ENCODE measurements around the gene NFATC1.

NFATC1 gene

DNA sequence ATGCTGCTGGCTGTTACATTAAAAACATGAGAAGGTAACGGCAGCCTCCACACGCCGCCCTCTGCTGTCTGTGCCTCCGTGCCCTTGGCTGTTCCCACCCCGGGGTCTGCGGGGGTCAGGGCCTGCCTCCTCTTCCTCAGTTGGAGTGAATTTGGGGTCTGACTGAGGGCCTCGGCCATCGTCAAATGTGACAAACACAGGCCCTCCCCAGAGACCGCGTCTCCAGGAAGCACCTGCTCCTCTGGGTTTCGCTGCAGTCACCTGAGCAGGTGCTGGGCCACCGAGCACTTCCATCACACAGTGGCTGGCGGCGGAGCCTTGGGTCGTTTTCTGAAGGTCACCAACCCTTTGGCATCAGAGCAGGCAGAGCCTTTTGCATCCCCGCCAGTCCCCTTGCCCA lies 70.9 kb downstream of the NFATC1 start:
- Histone ChIP-seq H3K27me3 (ENCODE audit: control insufficient read depth, insufficient read depth, low read length) (no peaks in the 10 kb centered on the region), H3K9me3 (ENCODE audit: control insufficient read depth, low read length) (no peaks in the 10 kb centered on the region), H3K9ac (ENCODE audit: low read length) (no peak overlapping the region), H3K36me3 (ENCODE audit: control insufficient read depth, insufficient read depth, low read length) (no peaks in the 10 kb centered on the region), H3K4me1 (ENCODE audit: control insufficient read depth, insufficient read depth, low read length) (no peaks in the 10 kb centered on the region), H3K4me3 (ENCODE audit: low read length) (no peak overlapping the region)

DNA sequence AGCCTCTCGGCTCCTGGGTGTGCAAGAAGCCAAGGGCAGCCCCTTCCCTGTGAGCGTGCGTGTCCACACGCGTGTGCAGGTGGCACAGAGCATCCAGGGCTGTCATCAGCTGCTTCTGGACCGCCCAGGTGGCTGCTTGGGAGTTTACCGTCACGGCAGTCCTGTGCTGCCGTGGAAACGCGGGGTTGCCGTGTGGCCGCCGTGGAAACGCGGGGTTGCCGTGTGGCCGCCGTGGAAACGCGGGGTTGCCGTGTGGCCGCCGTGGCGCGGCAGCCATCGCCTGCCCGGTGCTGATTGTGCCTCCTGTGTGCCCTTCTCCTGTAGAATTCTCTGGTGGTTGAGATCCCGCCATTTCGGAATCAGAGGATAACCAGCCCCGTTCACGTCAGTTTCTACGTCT lies 71.4 kb downstream of the NFATC1 start:
- Histone ChIP-seq H3K4me1 (ENCODE audit: control insufficient read depth, insufficient read depth, low read length) (no peaks in the 10 kb centered on the region), H3K9me3 (ENCODE audit: control insufficient read depth, low read length) (no peaks in the 10 kb centered on the region), H3K4me3 (ENCODE audit: low read length) (no peak overlapping the region), H3K27me3 (ENCODE audit: control insufficient read depth, insufficient read depth, low read length) (no peaks in the 10 kb centered on the region), H3K9ac (ENCODE audit: low read length) (no peak overlapping the region), H3K36me3 (ENCODE audit: control insufficient read depth, insufficient read depth, low read length) (no peaks in the 10 kb centered on the region)

- Histone ChIP-seq H3K27me3 (ENCODE audit: control insufficient read depth, insufficient read depth, low read length) (no peaks in the 10 kb centered on the region), H3K36me3 (ENCODE audit: control insufficient read depth, insufficient read depth, low read length) (no peaks in the 10 kb centered on the region), H3K4me3 (ENCODE audit: low read length) (no peak overlapping the region), H3K4me1 (ENCODE audit: control insufficient read depth, insufficient read depth, low read length) (no peaks in the 10 kb centered on the region), H3K9me3 (ENCODE audit: control insufficient read depth, low read length) (no peaks in the 10 kb centered on the region), H3K9ac (ENCODE audit: low read length) (no peak overlapping the region)
Measured at GRCh38 chr18:79468119-79468789, 72.5 kb downstream of the NFATC1 start.

DNA sequence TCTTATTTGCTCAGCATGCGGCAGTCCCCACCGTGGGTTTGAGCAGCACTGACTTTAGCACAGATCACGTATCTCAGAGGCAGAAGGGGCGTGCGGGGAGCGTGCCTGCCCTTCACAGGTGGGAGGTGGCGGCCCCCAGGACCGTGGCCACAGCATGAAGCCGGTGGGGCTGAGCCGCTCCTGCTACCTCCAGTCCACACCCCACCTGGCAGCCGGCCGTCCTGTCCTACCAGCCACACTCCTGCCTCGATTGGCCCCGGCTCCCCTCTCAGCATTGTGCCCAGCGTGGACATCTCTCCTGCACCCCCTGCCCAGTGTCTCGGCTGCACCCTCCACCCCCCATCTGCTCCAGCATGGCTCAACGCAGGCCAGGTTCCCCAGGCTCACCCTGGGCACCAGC lies 73.6 kb downstream of the NFATC1 start:
- H3K36me3 ChIP-seq (ENCODE audit: control insufficient read depth, insufficient read depth, low read length), result no peaks in the 10 kb centered on the region
- no peak overlapping the region for H3K9ac ChIP-seq (ENCODE audit: low read length)
- no peaks in the 10 kb centered on the region for H3K9me3 ChIP-seq (ENCODE audit: control insufficient read depth, low read length)
- no peak overlapping the region for H3K4me3 ChIP-seq (ENCODE audit: low read length)
- no peaks in the 10 kb centered on the region for H3K4me1 ChIP-seq (ENCODE audit: control insufficient read depth, insufficient read depth, low read length)
- no peaks in the 10 kb centered on the region for H3K27me3 ChIP-seq (ENCODE audit: control insufficient read depth, insufficient read depth, low read length)

- Histone ChIP-seq H3K36me3 (ENCODE audit: control insufficient read depth, insufficient read depth, low read length) (no peaks in the 10 kb centered on the region), H3K9ac (ENCODE audit: low read length) (no peak overlapping the region), H3K4me1 (ENCODE audit: control insufficient read depth, insufficient read depth, low read length) (no peaks in the 10 kb centered on the region)
Measured at GRCh38 chr18:79469751-79470505, 74.2 kb downstream of the NFATC1 start.

DNA sequence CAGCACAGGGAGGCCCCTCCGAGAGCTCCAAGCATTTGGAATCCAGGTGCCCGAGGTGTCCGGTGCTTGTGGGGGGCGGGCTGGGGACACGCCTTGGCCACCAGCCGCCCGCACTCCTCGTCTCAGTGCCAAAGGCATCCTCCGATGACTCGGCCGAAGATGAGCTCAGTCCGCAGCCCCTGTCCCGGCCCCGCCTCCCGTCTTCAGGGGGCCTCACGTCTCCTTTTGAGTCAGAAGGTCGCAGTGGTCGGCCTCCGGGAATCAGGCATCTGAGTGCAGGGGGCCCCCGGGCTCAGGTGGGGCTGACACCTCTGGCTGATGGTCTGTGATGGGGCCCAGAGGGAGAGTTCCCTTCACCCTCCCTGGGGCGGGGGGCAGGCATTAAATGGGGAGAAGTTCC lies 74.8 kb downstream of the NFATC1 start:
- H3K9ac ChIP-seq (ENCODE audit: low read length), result no peak overlapping the region
- H3K4me3 ChIP-seq (ENCODE audit: low read length), result no peak overlapping the region
- H3K9me3 ChIP-seq (ENCODE audit: control insufficient read depth, low read length), result no peaks in the 10 kb centered on the region
- H3K36me3 ChIP-seq (ENCODE audit: control insufficient read depth, insufficient read depth, low read length), result no peaks in the 10 kb centered on the region
- no peaks in the 10 kb centered on the region for H3K27me3 ChIP-seq (ENCODE audit: control insufficient read depth, insufficient read depth, low read length)
- H3K4me1 ChIP-seq (ENCODE audit: control insufficient read depth, insufficient read depth, low read length), result no peaks in the 10 kb centered on the region

More at GRCh38 chr18:79469751-79470505, 74.2 kb downstream of the NFATC1 start:
- Histone ChIP-seq H3K9me3 (ENCODE audit: control insufficient read depth, low read length) (no peaks in the 10 kb centered on the region), H3K4me3 (ENCODE audit: low read length) (no peak overlapping the region), H3K27me3 (ENCODE audit: control insufficient read depth, insufficient read depth, low read length) (no peaks in the 10 kb centered on the region)

DNA sequence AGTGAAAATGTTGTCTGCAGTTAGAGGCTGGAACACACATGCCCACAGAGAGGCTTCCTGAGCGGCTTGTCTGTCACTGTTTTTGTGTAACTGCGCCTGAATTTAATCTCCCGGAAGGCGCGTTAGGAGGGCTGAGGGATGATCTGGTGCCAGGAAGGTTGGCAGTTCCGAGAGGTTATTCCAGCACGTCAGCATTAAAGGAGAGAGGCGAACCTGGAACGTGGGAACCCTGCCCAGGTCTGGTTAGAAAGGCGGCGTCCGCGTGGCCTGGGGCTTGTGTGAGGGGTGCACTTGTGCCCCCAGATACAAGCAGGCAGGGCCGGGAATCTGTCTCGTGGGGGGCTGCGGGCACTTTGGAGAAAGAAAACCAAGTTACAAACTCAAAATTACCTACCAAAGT lies 75.3 kb downstream of the NFATC1 start:
- Histone ChIP-seq H3K9me3 (ENCODE audit: control insufficient read depth, low read length) (no peaks in the 10 kb centered on the region), H3K27me3 (ENCODE audit: control insufficient read depth, insufficient read depth, low read length) (no peaks in the 10 kb centered on the region), H3K36me3 (ENCODE audit: control insufficient read depth, insufficient read depth, low read length) (no peaks in the 10 kb centered on the region), H3K4me3 (ENCODE audit: low read length) (no peak overlapping the region), H3K4me1 (ENCODE audit: control insufficient read depth, insufficient read depth, low read length) (no peaks in the 10 kb centered on the region), H3K9ac (ENCODE audit: low read length) (no peak overlapping the region)

GRCh38 chr18:79471597-79471996 lies 75.9 kb downstream of the NFATC1 start:
- Histone ChIP-seq H3K36me3 (ENCODE audit: control insufficient read depth, insufficient read depth, low read length) (no peaks in the 10 kb centered on the region), H3K9me3 (ENCODE audit: control insufficient read depth, low read length) (no peaks in the 10 kb centered on the region), H3K27me3 (ENCODE audit: control insufficient read depth, insufficient read depth, low read length) (no peaks in the 10 kb centered on the region), H3K4me1 (ENCODE audit: control insufficient read depth, insufficient read depth, low read length) (no peaks in the 10 kb centered on the region), H3K9ac (ENCODE audit: low read length) (no peak overlapping the region), H3K4me3 (ENCODE audit: low read length) (no peak overlapping the region)

DNA sequence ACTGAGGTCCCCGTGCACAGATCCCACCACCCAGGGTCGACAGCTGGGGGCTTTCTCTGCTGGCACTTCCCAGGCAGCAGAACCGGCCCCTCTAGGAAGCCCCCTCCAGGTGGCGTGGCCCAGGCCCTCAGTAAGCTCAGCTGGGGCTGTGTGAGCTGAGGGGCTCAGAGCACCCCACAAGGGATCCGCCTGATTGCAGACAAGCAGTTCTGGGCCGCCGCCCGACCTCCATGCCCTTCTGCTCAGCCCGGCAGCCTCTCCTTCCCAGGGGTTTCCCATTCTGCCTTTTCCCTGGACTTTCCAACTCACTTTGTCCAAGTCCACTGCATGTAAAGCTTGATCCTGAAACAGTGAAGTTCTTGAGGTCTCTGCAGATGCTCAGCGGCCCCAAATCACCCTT lies 76.4 kb downstream of the NFATC1 start:
- Histone ChIP-seq H3K9ac (ENCODE audit: low read length) (no peak overlapping the region), H3K9me3 (ENCODE audit: control insufficient read depth, low read length) (no peaks in the 10 kb centered on the region), H3K4me3 (ENCODE audit: low read length) (no peak overlapping the region), H3K4me1 (ENCODE audit: control insufficient read depth, insufficient read depth, low read length) (no peaks in the 10 kb centered on the region), H3K27me3 (ENCODE audit: control insufficient read depth, insufficient read depth, low read length) (no peaks in the 10 kb centered on the region), H3K36me3 (ENCODE audit: control insufficient read depth, insufficient read depth, low read length) (no peaks in the 10 kb centered on the region)

GRCh38 chr18:79472946-79473345 lies 77.2 kb downstream of the NFATC1 start:
- H3K36me3 ChIP-seq (ENCODE audit: control insufficient read depth, insufficient read depth, low read length), result no peaks in the 10 kb centered on the region

GRCh38 chr18:79476031-79476917 lies 80.5 kb downstream of the NFATC1 start:
- Histone ChIP-seq H3K9ac (ENCODE audit: low read length) (no peak overlapping the region), H3K4me3 (ENCODE audit: low read length) (no peak overlapping the region)

More at GRCh38 chr18:79472946-79473345, 77.2 kb downstream of the NFATC1 start:
- H3K27me3 ChIP-seq (ENCODE audit: control insufficient read depth, insufficient read depth, low read length), result no peaks in the 10 kb centered on the region
- no peak overlapping the region for H3K9ac ChIP-seq (ENCODE audit: low read length)
- no peaks in the 10 kb centered on the region for H3K9me3 ChIP-seq (ENCODE audit: control insufficient read depth, low read length)
- no peak overlapping the region for H3K4me3 ChIP-seq (ENCODE audit: low read length)
- no peaks in the 10 kb centered on the region for H3K4me1 ChIP-seq (ENCODE audit: control insufficient read depth, insufficient read depth, low read length)

More at GRCh38 chr18:79476031-79476917, 80.5 kb downstream of the NFATC1 start:
- Histone ChIP-seq H3K36me3 (ENCODE audit: control insufficient read depth, insufficient read depth, low read length) (no peaks in the 10 kb centered on the region), H3K27me3 (ENCODE audit: control insufficient read depth, insufficient read depth, low read length) (no peaks in the 10 kb centered on the region), H3K4me1 (ENCODE audit: control insufficient read depth, insufficient read depth, low read length) (no peaks in the 10 kb centered on the region), H3K9me3 (ENCODE audit: control insufficient read depth, low read length) (no peaks in the 10 kb centered on the region)
